Liver (tissue), 3 donors: ENCODE data around the gene TGM5.

Experiments
- CTCF ChIP-seq: fragments of 150-350 bp; IDR thresholded peaks from 2 replicates; pipeline ENCODE4 v1.5.1; 2017; ENCODE audit warnings: improper control_type of control experiment, low read depth, low read length; ENCODE audit not compliant: missing input control
- EGR1 ChIP-seq, 2 donors: IDR thresholded peaks; 2 replicates each; pipeline ENCODE4 v1.6.1; 2016 to 2018; ENCODE audit warnings: antibody characterized with exemption in 2 of 2, low read depth in 2 of 2
- FOXA2 ChIP-seq: IDR thresholded peaks from 2 replicates; pipeline ENCODE4 v1.6.1; 2016; ENCODE audit warnings: antibody characterized with exemption
- GABPA ChIP-seq, 2 donors: IDR thresholded peaks in 1 of 2; conservative IDR thresholded peaks in 1 of 2; 2 replicates each; pipeline ENCODE4 v1.6.1; 2016; ENCODE audit warnings: antibody characterized with exemption in 2 of 2, mild to moderate bottlenecking in 1 of 2, moderate library complexity in 1 of 2
- HNF4A ChIP-seq, 2 donors: conservative IDR thresholded peaks; 2 replicates each; pipeline ENCODE4 v1.6.1; 2016; ENCODE audit warnings: antibody characterized with exemption in 2 of 2, mild to moderate bottlenecking in 2 of 2
- JUND ChIP-seq, 2 donors: IDR thresholded peaks; 2 replicates each; pipeline ENCODE4 v1.6.1; 2016; ENCODE audit warnings: antibody characterized with exemption in 2 of 2
- TAF1 ChIP-seq: conservative IDR thresholded peaks from 2 replicates; pipeline ENCODE4 v1.6.1; 2016; ENCODE audit warnings: antibody characterized with exemption, mild to moderate bottlenecking
- YY1 ChIP-seq: IDR thresholded peaks from 2 replicates; pipeline ENCODE4 v1.6.1; 2016; ENCODE audit warnings: antibody characterized with exemption, mild to moderate bottlenecking
- donor health status: healthy.
- donor health status: healthy.

- TF ChIP-seq CTCF (no peak), GABPA (IDR thresholded peaks at IDR 0.05 in 1 of 2, conservative IDR thresholded peaks at IDR 0.05 in 1 of 2) (no peak), YY1 (no peak), FOXA2 (no peak), EGR1 (IDR thresholded peaks at IDR 0.05; ENCODE audit: low read depth in 2 of 2) (no peak), JUND (IDR thresholded peaks at IDR 0.05) (no peak), TAF1 (no peak), HNF4A (conservative IDR thresholded peaks at IDR 0.05) (no peak)
Measured at GRCh38 chr15:43255376-43255775, 11.4 kb downstream of the TGM5 start.
